Hematopoietic multipotent progenitor cell treated with erythropoietin and hydrocortisone succinate and interleukin-3 and kit ligand, for 15 days (in vitro differentiated cells): Measurements from ENCODE around the gene COG8.

Experiments
- DNase-seq: peaks from one replicate; pipeline ENCODE4 v3.0.0-alpha.2; 2015; ENCODE audit warnings: low spot score

COG8 gene

DNA sequence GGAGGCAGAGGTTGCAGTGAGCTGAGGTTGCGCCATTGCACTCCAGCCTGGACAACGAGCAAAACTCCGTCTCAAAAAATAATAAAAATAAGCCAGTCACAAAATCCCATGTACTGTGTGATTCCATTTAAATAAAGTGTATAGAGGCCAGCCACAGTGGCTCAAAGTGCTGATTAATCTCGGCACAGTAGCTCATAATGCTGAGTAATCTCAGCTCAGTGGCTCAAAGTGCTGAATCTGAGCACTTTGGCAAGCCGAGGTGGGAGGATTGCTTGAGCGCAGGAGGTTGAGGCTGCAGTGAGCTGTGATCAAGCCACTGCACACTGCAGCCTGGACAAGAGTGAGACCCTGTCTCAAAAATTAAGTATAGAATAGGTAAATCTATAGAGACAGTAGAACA is 7.3 kb upstream of the COG8 start:
- peak; percentile 23 for DNase-seq

DNA sequence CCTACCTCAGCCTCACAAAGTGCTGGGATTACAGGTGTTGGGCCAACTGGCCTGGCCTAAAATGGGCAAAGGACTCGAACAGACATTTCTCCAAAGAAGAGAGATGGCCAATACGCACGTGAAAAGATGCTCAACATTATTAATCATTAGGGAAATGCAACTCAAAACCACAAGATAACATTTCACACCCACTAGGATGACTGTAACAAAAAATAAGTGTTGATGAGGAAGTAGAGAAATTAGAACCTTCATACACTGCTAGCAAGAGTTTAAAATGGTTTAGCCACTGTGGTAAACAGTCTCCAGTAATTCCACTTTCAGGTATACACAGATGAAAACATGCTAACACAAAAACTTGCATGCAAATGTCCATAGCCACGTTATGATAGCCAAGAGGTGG is 6.6 kb upstream of the COG8 start:
- no peak for DNase-seq

DNA sequence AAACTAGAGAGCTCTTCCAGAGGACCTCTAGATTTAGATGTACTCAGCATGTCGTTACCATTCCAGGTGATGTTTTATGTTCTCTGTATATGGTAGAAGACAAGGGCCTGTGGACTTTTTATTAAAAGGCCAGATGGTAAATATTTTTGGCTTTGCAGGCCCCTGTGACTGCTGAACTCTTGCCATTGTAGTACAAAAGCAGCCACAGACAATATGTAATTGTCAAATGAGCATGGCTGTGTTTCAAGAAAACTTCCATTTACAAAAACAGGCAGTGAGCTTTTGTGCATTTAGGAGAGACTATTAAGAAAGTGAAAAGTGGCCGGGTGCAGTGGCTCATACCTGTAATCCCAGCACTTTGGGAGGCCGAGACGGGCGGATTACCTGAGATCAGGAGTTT is 4.8 kb upstream of the COG8 start:
- no peak for DNase-seq

DNA sequence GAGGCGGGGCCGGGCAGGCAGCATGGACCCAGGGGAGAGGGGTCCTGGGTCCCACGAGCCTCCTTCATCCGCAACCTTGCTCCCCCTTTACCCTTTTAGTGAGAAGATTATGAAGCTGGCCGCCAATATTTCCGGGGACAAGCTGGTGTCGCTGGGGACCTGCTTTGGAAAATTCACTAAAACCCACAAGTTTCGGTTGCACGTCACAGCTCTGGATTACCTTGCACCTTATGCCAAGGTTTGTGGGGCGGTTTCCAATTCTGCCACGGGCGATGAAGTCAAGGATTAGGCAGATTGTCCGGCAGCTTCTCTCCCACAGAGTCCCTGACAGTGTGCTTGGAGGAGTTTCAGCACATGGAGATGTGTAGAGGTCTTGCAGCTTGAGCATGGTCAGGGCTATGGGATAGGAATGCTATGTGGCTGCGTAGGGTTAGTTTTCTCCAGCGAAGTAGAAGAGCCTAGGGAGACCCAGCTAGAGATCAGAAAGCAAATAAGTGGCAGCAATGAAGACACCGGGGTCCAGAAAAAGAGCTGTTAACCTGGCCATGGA is 806 bp upstream of the COG8 start:
- peak; percentile 20 for DNase-seq

DNA sequence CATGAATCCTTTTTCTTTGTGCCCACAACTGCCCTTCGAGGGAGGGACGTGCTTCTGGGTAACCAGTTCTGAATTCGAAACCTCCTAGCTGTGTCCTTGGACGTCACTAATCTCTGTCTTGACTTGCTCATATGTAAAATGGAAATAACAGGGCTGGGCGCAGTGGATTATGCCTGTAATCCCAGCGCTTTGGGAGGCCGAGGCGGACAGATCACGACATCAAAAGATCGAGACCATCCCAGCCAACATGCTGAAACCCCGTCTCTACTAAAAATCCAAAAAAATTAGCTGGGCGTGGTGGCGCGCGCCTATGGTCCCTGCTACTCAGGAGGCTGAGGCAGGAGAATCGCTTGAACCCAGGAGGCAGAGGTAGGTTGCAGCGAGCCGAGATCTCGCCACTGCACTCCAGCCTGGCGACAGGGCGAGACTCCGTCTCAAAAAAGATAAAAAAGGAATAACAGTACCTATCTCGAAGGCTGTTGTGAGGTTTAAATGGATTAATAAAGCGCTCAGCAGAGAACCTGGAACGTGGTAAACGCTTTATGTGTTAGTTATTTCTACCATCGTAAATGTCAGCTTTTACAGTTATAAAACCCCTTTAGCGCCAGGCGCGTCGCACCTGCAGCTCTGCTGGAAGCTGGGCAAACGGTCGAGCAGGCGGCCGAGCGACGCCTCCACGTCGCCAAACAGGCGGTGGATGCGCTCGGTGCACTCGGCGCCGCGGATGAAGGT is 641 bp downstream of the COG8 start:
- DNase-seq = no peak

DNA sequence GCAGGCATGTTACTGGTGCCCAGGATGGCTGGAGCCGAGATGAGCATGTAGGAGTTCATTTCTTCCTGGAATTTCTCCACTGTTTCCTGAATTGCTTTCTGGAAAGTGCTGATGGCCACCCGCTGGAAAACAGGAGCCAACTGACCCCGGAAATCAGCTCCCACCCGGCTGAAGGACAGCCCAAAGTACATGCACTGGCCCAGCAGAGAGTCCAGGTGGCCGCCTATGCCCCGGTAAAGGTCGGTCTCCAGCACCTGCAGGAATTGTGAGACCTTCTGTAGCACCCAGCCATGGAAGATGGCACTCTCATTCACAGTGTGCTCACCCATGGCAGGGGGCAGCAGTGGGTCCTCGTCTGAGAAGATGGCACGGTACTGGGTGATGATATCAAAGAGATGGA is 4.7 kb downstream of the COG8 start:
- no peak for DNase-seq

DNA sequence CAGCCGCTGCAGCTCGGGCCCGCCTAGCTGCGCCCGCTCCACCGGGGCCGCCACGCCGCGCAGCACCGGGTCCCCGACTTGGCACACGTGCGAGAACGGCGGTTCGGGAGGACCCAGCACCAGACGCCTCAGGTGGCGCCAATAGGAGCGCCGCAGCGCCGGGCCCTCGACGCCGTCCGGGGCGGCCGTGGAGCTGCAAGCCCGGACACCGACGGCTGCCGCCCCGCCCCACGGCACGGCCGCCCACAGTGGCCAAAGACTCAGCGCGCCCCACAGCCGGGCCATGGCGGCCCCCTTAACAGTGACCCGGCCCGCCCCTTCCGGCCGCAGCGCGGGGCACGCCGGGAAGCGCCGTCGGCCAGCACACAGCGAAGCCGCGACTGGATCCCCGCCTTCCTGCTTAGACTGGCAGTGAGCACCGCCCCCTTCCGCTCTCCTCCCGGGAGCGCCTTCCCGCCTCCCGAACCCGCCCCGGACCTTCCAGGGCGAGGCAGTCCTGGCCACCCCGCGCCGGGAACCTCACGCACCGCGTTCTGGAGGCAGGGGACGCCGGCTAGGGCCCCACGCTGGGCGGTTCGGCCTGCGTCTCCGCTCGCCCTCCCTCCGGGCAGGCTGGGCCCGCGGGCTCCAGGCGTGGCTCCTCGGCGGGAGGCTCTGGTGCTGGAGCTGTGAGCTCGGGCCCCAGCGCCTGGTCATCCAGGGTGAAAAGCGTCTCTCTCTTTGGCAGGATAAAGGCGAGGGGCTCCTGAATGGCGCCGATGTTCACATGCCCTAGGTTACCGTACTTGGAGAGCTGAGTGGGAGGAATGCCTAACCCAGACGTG is 8.9 kb downstream of the COG8 start, which contains the start of gene PDF:
Gene PDF, minus strand, starts transcription at position 303 of the 824 bp plus-strand sequence. Its CDS starts 18 bp downstream, at position 285.
- peak; percentile 87 for DNase-seq

DNA sequence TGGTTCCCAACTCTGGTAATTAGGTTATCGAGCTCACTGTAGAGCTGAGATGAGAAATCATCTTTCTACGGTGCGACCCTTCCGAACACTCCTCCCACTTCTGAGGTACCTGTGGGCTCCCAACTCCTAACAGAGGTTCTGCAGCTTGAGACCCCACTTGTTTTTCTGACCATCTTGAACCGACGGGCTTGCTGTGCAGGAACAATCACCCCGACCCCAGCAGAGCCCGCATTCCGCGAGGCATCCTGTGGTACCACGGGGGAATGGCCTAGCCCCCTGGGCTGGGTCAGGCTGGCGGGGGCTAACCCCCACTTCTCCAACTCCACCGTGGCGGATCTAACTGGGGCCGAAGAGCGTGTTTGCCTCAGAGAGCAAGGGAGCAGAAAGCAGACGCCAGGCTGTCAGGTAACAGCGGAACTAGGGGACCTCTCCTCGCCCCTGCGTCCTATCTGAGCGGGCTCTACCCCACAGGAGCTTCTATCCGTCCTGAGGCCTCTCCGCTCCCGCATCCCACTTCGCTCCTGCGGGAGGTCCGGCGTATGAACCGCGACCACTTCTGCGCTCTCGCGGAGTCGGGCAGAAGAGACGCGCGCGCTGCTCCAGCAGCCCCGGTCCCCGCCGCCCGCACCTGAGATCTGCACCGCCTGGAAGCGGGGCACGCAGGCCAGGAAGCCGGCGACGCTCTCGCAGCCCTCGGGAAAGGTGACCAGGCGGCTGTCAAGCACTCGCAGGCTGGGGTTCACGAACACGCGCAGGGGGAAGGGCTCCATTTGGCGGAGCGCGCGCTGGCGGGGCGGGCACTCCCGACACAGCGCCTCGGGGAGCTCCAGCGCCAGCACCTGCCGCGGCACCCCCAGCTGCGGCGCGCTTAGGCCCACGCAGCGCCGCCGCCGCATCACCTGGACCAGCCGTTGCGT is 9.7 kb downstream of the COG8 start:
- no peak for DNase-seq

DNA sequence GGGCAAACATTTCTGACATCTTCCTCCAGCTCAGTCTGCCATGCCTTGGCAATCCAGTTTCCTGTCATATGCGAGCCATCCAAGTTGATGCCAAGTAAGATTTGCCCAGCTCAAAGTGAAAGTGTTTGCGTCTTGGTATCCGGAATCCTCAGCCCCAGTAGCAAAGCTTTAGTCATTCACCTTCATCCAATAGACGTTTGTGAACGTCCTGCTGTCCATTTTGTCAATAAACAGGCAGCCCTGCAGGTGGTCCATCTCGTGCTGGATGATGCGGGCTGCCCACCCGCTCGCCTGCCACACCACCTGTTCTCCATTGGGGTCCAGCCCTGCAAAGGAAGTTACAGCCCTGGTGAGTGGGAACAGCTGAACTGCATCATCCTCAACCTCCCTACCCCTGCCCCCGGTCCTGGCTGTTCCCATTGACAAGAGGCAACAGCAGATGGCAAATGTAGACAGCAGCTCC is 10.5 kb downstream of the COG8 start:
- DNase-seq = no peak

DNA sequence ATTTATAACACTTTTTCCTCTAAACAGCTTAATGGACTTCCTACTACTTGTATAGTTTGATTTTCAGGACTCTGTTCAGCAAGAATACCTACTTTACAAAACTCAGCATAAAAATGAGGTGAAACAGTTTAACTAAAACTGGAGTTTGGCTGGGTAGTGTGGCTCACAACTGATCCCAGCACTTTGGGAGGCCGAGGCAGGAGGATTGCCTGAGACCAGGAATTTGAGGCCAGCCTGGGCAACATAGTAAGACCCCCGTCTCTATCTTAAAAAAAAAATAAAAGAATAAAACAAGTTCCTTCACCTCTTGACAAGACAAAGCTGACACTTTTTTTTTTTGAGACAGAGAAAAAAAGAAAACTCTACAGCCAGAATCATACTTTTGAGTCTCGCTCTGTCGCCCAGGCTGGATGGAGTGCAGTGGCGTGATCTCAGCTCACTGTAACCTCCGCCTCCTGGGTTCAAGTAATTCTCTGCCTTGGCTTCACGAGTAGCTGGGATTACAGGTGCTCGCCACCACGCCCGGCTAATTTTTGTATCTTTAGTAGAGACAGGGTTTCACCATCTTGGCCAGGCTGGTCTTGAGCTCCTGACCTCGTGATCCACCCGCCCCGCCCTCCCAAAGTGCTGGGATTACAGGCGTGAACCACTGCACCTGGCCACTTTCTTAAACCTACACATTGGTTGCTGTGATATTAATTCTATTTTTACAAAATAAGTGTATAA is 11.6 kb downstream of the COG8 start:
- no peak for DNase-seq

DNA sequence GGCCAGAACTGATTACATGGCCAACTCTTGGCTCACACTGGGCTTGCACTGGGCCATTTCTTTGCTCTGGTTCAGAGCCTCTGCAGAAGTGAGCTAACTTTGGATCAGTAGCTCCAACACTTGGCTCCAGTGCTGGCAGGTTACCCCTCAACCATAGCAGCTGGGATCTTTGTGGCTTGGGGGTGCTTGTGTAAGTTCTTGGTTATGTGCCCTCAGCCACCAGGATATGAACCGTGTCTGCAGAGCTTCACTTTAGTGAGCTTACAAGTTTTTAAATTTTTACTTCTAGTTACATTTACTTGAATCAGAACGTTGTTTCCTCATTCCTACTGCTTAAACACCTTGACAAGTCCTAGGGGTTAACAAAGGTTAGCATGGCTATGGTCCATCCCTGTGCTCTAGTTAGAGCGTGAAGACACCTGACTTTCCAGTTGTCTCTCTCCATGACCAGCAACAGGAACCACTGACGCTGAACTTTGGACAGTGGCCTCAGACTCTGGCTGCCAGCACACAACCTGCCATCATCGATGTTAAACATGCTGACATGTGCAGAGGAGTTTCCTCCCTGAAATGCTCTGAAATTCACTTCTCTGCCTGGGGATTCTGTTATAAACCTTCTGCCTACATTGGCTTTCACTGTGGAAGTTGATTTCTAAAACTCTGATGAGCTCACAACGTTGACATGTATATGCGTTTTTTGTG is 13.0 kb downstream of the COG8 start:
- no peak for DNase-seq

DNA sequence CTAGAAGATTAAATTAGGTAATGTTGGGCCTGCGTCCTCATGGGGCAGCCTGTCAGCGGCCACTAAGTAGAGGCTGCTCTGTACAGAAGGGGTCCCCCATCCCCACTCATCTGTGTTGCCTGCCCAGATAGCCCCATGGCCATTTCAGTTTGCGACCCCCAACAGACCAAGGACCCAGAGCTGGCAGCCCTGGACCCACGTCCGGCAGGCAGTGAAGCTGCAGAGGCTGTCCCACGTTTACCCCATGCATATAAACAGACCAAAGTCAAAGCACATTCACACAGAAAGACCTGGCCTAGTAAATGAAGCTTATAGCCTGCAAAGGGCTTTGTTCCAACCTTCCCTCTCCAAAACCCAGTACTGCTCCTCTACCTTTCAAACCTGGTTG is 13.6 kb downstream of the COG8 start:
- DNase-seq = no peak

DNA sequence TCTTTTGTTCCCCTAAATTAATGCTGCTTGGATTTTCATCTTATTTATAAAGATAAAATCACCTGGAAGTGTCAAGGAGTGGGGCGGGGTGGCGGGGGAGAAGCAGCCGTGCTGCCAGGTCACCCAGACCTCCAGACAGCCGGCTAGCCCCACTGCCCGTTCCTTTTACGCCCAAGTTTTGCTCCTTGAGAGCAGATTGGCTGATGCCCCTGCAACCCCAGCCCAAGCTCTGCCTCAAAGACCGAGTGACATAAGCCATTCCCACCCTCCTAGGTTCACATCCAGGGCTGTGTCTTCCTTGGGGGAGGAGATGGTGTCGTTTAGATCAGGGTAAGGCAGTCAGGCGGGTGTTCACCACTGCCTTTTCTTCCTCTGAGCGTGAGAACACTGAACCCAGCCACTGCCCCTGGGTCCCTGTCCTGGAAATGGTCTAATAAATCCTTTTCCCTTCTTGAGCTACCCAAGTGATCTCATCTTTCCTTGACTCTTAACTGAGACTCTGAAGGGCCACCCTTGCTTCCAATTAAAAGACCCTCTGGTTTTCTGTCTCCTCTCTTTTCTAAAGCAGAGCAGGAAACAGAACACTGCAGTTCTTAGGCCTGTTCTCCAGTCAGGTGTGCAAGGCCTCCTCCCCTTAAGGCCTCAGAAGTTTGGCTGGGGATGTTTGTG is 14.6 kb downstream of the COG8 start:
- DNase-seq = no peak

DNA sequence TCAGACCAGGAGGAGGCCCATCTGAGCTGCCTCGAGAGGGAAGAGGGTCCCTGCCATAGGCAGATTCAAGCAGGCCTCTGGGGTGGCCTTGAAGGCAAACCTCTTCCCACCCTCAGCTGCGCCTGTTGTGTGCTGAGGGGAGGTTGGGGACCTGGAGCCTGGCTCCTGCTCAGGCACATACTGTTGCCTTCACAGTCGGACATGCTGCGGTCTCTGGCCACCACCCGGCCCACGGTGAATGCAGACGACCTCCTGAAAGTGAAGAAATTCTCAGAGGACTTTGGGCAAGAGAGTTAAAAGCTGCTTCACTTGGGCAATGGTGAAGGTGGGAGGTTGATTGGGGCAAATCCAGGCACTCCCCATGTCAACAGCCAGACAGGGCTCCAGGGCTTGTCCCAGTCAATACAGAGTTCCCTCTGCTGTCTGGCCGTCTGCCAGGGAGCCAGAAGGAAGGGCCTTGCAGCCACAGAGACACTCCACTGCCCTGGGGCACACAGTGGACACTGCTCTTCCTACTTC is 15.3 kb downstream of the COG8 start:
- DNase-seq = no peak

DNA sequence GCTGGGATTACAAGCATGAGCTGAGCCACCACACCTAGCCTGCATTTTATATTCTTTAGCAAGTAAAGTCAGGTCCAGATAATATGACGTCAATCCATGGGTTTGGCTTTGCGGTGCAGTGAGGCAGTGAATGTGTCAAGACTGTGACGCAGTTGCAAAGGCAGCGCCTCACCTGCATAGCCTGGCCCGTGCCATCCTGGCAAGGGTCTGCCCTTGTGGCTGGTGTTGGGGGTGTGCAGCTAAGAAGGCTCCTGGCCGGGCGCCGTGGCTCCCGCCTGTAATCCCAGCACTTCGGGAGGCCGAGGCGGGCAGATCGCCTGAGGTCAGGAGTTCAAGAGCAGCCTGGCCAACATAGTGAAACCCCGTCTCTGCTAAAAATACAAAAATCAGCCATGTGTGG is 15.9 kb downstream of the COG8 start:
- no peak for DNase-seq

DNA sequence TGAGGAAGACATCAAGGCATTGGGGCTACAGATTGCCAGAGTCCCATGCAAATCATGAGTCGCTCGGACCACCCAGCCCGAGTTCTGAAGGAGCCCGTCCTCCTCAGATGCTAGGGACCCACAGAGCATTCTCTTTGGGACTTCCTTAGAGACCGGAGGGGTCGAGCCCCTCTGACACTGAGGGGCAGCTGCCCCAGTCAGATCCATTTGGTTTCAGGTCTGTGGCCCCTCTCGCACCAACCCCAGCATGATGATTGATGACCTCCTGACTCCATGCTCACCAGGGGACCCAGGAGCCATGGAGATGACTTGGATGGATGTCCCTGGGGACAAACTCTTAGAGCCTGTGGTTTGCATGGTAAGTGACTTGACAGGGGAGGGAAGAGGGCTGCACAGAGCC is 17.0 kb downstream of the COG8 start:
- no peak for DNase-seq

DNA sequence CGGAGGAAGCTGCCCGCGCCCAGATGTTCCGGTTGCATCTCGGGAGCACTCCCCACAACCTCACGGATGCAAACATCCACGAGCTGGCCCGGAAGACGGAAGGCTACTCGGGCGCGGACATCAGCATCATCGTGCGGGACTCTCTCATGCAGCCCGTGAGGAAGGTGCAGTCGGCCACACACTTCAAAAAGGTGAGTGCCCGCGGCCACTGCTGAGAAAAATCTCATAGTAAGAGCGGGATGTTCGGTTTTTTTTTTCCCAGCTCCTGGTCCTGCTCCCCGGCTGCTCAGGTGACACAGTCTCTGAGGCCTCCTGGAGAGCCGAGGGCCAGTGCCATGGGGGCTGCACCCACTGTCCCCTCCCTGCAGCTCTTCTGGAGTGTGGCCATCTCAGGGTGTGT is 18.3 kb downstream of the COG8 start:
- DNase-seq = no peak

DNA sequence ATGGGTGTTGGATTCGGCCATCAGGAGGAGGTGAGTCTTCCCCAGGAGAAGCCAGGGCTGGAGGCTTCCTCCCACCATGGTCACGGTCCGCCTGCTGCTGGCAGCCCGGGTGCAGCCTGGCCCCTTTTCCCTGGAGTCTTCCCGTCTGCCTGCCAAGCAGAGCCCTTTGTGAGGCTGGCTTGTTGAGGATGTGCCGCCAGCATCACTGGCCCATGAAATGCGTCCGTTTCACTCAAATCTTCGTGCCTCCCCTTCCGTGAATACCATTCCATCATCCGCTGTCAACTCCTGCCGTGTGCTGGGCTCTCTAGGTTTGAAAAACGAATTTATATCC is 18.7 kb downstream of the COG8 start:
- DNase-seq = no peak

DNA sequence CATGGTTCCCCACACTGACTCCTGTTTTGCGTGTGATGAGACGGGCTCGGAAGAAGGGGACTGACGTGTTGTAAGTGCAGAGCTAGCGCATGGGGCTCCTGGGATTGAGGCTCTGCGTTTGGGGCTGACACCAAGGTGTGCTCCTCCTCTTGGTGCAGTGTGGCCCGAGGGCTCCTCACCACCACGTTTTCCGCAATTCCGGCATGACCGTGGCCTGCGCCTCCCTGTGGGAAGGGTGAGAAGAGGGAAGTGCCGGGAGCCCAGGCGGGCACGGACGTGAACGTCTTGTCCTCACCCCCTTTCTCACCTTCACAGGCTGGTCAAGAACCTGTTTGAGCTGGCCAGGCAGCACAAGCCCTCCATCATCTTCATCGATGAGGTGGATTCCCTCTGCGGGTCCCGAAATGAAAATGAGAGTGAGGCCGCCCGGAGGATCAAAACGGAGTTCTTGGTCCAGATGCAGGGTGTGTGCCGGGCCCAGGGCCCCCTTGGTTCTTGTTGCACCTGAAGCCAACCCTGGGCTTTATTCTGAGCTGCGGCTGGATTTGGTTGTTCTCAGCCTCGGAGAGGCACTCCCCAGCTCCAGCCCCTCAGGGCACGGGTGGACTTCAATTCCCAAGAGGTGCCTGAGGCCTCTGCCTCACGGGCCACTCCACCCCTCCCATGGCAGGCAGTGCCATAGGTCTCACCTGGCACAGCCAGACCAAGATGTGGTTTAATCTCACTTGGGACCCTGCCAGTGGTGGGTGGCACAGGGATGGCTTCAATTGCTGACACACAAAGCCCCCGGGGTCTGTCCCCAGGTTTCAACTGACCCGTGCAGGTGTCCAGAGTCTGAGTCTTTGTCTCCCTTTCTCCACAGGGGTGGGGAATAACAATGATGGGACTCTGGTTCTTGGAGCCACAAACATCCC is 19.3 kb downstream of the COG8 start:
- DNase-seq = no peak
